SK-N-SH (cell line): ENCODE measurements around the gene VDR. TPM values are rescaled to one million over a fixed set of nuclear protein-coding genes. Genes with fewer than 3 reads are reported as not detected.

Source experiments
- CTCF ChIA-PET: fragments of 300-600, 350-600 bp; formaldehyde crosslinking; extraction: SDS; loops from one replicate; lab custom pipeline; 2021; lab: Yijun Ruan, JAX
- POLR2A ChIA-PET: fragments of 350-600 bp; sonication (Branson Sonifier 250); formaldehyde crosslinking; extraction: SDS; loops from one replicate; lab custom pipeline; 2020; ENCODE audit warnings: antibody characterized with exemption, inconsistent platforms; lab: Yijun Ruan, JAX
- DNase-seq: peaks from one replicate; pipeline ENCODE4 v3.0.0; 2012
- H2AFZ ChIP-seq: fragments of 200-600 bp; sonication (generic); 2 replicates; pipeline ENCODE4 v1.8.1; 2016; ENCODE audit warnings: antibody characterized with exemption, mild to moderate bottlenecking, low read depth
- H3F3A ChIP-seq: fragments of 200-600 bp; sonication (generic); replicated peaks from 2 replicates; pipeline ENCODE3; 2016; ENCODE audit warnings: antibody characterized with exemption, mild to moderate bottlenecking; ENCODE audit not compliant: insufficient read depth
- H3K27ac ChIP-seq, 2 experiments: fragments of 200-500 bp in 1 of 2; fragments of 200-600 bp in 1 of 2; sonication (Bioruptor generic) in 1 of 2; sonication (generic), shearing (Covaris generic) in 1 of 2; 2 replicates each; pipeline versions ENCODE4 v1.5.1 to v1.6.1; 2014 to 2016; ENCODE audit warnings: low read depth in 2 of 2, inconsistent platforms in 1 of 2, low read length in 1 of 2, mild to moderate bottlenecking in 1 of 2, mixed read lengths in 1 of 2
- H3K27me3 ChIP-seq: fragments of 200-600 bp; sonication (generic), shearing (Covaris generic); 2 replicates; pipeline ENCODE4 v1.6.1; 2016; ENCODE audit warnings: mixed run types; ENCODE audit not compliant: insufficient read depth
- H3K36me3 ChIP-seq, 2 experiments: fragments of 200-500 bp in 1 of 2; fragments of 200-600 bp in 1 of 2; sonication (Bioruptor generic) in 1 of 2; sonication (generic) in 1 of 2; replicated peaks in 1 of 2; 2 replicates each; pipeline versions ENCODE3 to v1.5.1; 2014 to 2016; ENCODE audit warnings: low read length in 1 of 2, mild to moderate bottlenecking in 1 of 2; ENCODE audit not compliant: insufficient read depth in 2 of 2, control insufficient read depth in 1 of 2
- H3K4me1 ChIP-seq, 2 experiments: fragments of 200-500 bp in 1 of 2; fragments of 200-600 bp in 1 of 2; sonication (Bioruptor generic) in 1 of 2; sonication (generic), shearing (Covaris generic) in 1 of 2; 2 replicates each; pipeline versions ENCODE4 v1.5.1 to v1.6.1; 2014 to 2016; ENCODE audit warnings: low read depth in 1 of 2, low read length in 1 of 2, mixed run types in 1 of 2; ENCODE audit not compliant: insufficient read depth in 2 of 2, control insufficient read depth in 1 of 2
- H3K4me2 ChIP-seq: fragments of 200-600 bp; sonication (generic), shearing (Covaris generic); 2 replicates; pipeline ENCODE4 v1.6.1; 2017; ENCODE audit warnings: mixed run types
- H3K4me3 ChIP-seq, 2 experiments: fragments of 200-500 bp in 1 of 2; fragments of 200-600 bp in 1 of 2; sonication (Bioruptor generic) in 1 of 2; sonication (generic), shearing (Covaris generic) in 1 of 2; 2 replicates each; pipeline versions ENCODE4 v1.5.1 to v1.8.1; 2014 to 2016; ENCODE audit warnings: low read depth in 2 of 2, inconsistent platforms in 1 of 2, low read length in 1 of 2, mild to moderate bottlenecking in 1 of 2, mixed read lengths in 1 of 2, moderate library complexity in 1 of 2
- H3K79me2 ChIP-seq: fragments of 200-600 bp; sonication (generic); 2 replicates; pipeline ENCODE4 v1.8.1; 2017; ENCODE audit warnings: mild to moderate bottlenecking; ENCODE audit not compliant: insufficient read depth
- H3K9ac ChIP-seq: fragments of 200-600 bp; sonication (generic); 2 replicates; pipeline ENCODE4 v1.6.1; 2017; ENCODE audit warnings: mixed run types
- H3K9me2 ChIP-seq: fragments of 200-600 bp; sonication (generic); 2 replicates; pipeline ENCODE4 v1.6.1; 2017; ENCODE audit warnings: mixed run types
- H3K9me3 ChIP-seq: fragments of 200-600 bp; sonication (generic); 2 replicates; pipeline ENCODE4 v1.6.1; 2017; ENCODE audit warnings: mixed run types, mild to moderate bottlenecking, moderate library complexity
- H4K20me1 ChIP-seq: fragments of 200-600 bp; sonication (generic); 2 replicates; pipeline ENCODE4 v1.6.1; 2017; ENCODE audit warnings: mild to moderate bottlenecking, mixed run types; ENCODE audit not compliant: insufficient read depth
- FOXJ3 ChIP-seq: sonication (generic); formaldehyde crosslinking; IDR thresholded peaks from 2 replicates; pipeline ENCODE4 v1.5.1; 2020; ENCODE audit warnings: mild to moderate bottlenecking, missing genetic modification reagents
- FOXM1 ChIP-seq: IDR thresholded peaks from 2 replicates; pipeline ENCODE4 v1.4.0; 2012; ENCODE audit warnings: low read depth, mild to moderate bottlenecking
- GABPA ChIP-seq: IDR thresholded peaks from 2 replicates; pipeline ENCODE4 v1.4.0; 2012; ENCODE audit warnings: low read depth, mild to moderate bottlenecking
- MXI1 ChIP-seq: IDR thresholded peaks from 2 replicates; pipeline ENCODE4 v1.6.1; 2012; ENCODE audit warnings: mild to moderate bottlenecking, low read depth, low read length, improper control_type of control experiment
- POLR2AphosphoS5 ChIP-seq: IDR thresholded peaks from 2 replicates; pipeline ENCODE4 v1.6.1; 2012; ENCODE audit warnings: low read depth, low read length
- RAD21 ChIP-seq: IDR thresholded peaks from 2 replicates; pipeline ENCODE4 v1.6.1; 2012; ENCODE audit warnings: mild to moderate bottlenecking, low read length
- RCOR1 ChIP-seq: fragments of 150-350 bp; IDR thresholded peaks from 2 replicates; pipeline ENCODE4 v1.6.1; 2017; ENCODE audit warnings: antibody characterized with exemption, low read length
- RFX5 ChIP-seq: IDR thresholded peaks from 2 replicates; pipeline ENCODE4 v1.6.1; 2012; ENCODE audit warnings: mild to moderate bottlenecking, improper control_type of control experiment, low read length
- SMC3 ChIP-seq: IDR thresholded peaks from 2 replicates; pipeline ENCODE4 v1.6.1; 2012; ENCODE audit warnings: low read depth, low read length, improper control_type of control experiment
- TAF1 ChIP-seq: IDR thresholded peaks from 2 replicates; pipeline ENCODE4 v1.6.1; 2012; ENCODE audit warnings: low read depth, mild to moderate bottlenecking, low read length, moderate library complexity, borderline replicate concordance
- TCF12 ChIP-seq: IDR thresholded peaks from 2 replicates; pipeline ENCODE4 v1.4.0; 2012
- USF1 ChIP-seq: IDR thresholded peaks from 2 replicates; pipeline ENCODE4 v1.4.0; 2012; ENCODE audit warnings: low read depth, borderline replicate concordance
- WGBS: methylation state at CpG from one replicate; pipeline ENCODE4 v1.1.6; 2017; ENCODE audit warnings: low lambda C conversion rate; 5-methylcytosine and 5-hydroxymethylcytosine counted together
- polyA plus RNA-seq, 3 experiments: library from polyadenylated mRNA; depleted of rRNA; stranded (reverse); fragments of >200 nt; gene quantifications; 2 replicates each; pipeline ENCODE4 v1.2.3, GENCODE V29; 2012
- TF ChIP-seq, protein P1 (sequence below): IDR thresholded peaks from 2 replicates; pipeline ENCODE4; 2012
- TF ChIP-seq, protein P2 (sequence below): IDR thresholded peaks from 2 replicates; pipeline ENCODE4 v1.6.1; 2012; ENCODE audit warnings: mild to moderate bottlenecking, low read depth, low read length, moderate library complexity
- TF ChIP-seq, protein P3 (sequence below): fragments of 150-350 bp; IDR thresholded peaks from 2 replicates; pipeline ENCODE4 v1.6.1; 2017; ENCODE audit warnings: antibody characterized with exemption, low read length, low read depth, borderline replicate concordance
- TF ChIP-seq, protein P4 (sequence below): IDR thresholded peaks from 2 replicates; pipeline ENCODE4 v1.4.0; 2012; ENCODE audit warnings: low read depth
- TF ChIP-seq, protein P5 (sequence below): fragments of 200-600 bp; sonication (generic); IDR thresholded peaks from 2 replicates; pipeline ENCODE4 v1.6.1; 2017; ENCODE audit warnings: antibody characterized with exemption, mild to moderate bottlenecking, moderate library complexity

The VDR gene
- polyA plus RNA-seq, 1 of the 3 experiments (the other 2 are of a cell fraction) = 0.33 TPM

DNA sequence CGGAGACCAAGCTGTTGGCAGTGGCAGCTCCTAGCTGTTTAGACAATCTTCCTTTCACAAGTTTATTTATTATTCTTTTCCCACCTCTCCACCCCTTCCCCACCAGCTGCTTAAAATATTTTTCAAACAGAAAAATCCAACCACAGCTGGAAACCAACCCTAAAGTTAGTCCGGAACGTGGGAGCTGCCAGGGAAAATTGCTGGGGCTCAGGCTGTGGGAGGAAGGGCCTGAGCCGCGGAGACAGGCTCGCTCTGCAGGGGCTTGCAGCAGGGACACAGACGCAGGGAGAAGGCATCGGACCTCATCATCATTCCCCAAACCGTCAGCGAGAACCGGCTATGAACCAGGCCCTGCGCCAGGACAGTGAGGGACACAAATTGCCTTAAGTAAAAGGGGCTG is 42.5 kb upstream of the VDR start:
- Histone ChIP-seq H4K20me1 (no peaks in the 10 kb centered on the region), H3K4me1 (peaks cover 0 to 15% of the 10 kb centered on the region in 2 experiments; a peak in 1 of 4 replicates), H3K9me3 (no peaks in the 10 kb centered on the region), H3K9me2 (no peaks in the 10 kb centered on the region), H3K27me3 (peaks cover 5% of the 10 kb centered on the region; the same call in 1 of the 2 replicates), H3F3A (no peaks in the 10 kb centered on the region), H3K4me2 (no peak overlapping the region), H3K79me2 (no peaks in the 10 kb centered on the region), H3K36me3 (no peaks in the 10 kb centered on the region), H3K27ac (no peak overlapping the region), H3K9ac (no peak overlapping the region), H2AFZ (no peak overlapping the region), H3K4me3 (no peak overlapping the region)
- TF ChIP-seq, protein P1, sequence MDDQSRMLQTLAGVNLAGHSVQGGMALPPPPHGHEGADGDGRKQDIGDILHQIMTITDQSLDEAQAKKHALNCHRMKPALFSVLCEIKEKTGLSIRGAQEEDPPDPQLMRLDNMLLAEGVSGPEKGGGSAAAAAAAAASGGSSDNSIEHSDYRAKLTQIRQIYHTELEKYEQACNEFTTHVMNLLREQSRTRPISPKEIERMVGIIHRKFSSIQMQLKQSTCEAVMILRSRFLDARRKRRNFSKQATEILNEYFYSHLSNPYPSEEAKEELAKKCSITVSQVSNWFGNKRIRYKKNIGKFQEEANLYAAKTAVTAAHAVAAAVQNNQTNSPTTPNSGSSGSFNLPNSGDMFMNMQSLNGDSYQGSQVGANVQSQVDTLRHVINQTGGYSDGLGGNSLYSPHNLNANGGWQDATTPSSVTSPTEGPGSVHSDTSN = no peak
- TF ChIP-seq, protein P2, sequence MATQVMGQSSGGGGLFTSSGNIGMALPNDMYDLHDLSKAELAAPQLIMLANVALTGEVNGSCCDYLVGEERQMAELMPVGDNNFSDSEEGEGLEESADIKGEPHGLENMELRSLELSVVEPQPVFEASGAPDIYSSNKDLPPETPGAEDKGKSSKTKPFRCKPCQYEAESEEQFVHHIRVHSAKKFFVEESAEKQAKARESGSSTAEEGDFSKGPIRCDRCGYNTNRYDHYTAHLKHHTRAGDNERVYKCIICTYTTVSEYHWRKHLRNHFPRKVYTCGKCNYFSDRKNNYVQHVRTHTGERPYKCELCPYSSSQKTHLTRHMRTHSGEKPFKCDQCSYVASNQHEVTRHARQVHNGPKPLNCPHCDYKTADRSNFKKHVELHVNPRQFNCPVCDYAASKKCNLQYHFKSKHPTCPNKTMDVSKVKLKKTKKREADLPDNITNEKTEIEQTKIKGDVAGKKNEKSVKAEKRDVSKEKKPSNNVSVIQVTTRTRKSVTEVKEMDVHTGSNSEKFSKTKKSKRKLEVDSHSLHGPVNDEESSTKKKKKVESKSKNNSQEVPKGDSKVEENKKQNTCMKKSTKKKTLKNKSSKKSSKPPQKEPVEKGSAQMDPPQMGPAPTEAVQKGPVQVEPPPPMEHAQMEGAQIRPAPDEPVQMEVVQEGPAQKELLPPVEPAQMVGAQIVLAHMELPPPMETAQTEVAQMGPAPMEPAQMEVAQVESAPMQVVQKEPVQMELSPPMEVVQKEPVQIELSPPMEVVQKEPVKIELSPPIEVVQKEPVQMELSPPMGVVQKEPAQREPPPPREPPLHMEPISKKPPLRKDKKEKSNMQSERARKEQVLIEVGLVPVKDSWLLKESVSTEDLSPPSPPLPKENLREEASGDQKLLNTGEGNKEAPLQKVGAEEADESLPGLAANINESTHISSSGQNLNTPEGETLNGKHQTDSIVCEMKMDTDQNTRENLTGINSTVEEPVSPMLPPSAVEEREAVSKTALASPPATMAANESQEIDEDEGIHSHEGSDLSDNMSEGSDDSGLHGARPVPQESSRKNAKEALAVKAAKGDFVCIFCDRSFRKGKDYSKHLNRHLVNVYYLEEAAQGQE = no peak
- TF ChIP-seq FOXJ3 (CRISPR knock-in tag) (no peak), SMC3 (no peak), TCF12 (no peak), TAF1 (no peak), FOXM1 (no peak), RFX5 (no peak)
- 90% methylated on average over 11 of the region's 12 CpGs for WGBS
- ChIA-PET POLR2A (no interaction called here), CTCF (interaction anchor here (0.9 to 2.4 kb wide), 4 partner anchors 9 to 42 kb away, joined by 3 to 15 read pairs (median 6); partner anchors contain the start of genes TMEM106C and VDR)
- DNase-seq = no peak

GRCh38 chr12:47946413-47947323 is 41.9 kb upstream of the VDR start:
- Histone ChIP-seq H2AFZ (no peak overlapping the region), H3K9ac (no peak overlapping the region), H3K27ac (no peak overlapping the region), H3K36me3 (no peaks in the 10 kb centered on the region), H3K9me2 (no peaks in the 10 kb centered on the region), H3K9me3 (no peaks in the 10 kb centered on the region), H3K4me2 (peak overlapping the region; percentile 47), H3F3A (no peaks in the 10 kb centered on the region), H3K79me2 (no peaks in the 10 kb centered on the region), H4K20me1 (no peaks in the 10 kb centered on the region), H3K27me3 (no peaks in the 10 kb centered on the region), H3K4me1 (peaks cover 0 to 15% of the 10 kb centered on the region in 2 experiments; a peak in 1 of 4 replicates), H3K4me3 (no peak overlapping the region)
- peak; percentile 34 for DNase-seq
- ChIA-PET CTCF (interaction anchor here (0.5 to 2.4 kb wide), 6 partner anchors 9 to 807 kb away, joined by 3 to 15 read pairs (median 3); partner anchors contain the start of genes TMEM106C and VDR), POLR2A (no interaction called here)
- 78% methylated on average over 22 of the region's 27 CpGs for WGBS
- TF ChIP-seq, protein P3, sequence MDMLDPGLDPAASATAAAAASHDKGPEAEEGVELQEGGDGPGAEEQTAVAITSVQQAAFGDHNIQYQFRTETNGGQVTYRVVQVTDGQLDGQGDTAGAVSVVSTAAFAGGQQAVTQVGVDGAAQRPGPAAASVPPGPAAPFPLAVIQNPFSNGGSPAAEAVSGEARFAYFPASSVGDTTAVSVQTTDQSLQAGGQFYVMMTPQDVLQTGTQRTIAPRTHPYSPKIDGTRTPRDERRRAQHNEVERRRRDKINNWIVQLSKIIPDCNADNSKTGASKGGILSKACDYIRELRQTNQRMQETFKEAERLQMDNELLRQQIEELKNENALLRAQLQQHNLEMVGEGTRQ = no peak
- TF ChIP-seq RCOR1 (no peak), RAD21 (no peak), GABPA (no peak), POLR2AphosphoS5 (no peak), RFX5 (no peak), SMC3 (no peak), MXI1 (no peak), USF1 (no peak), TAF1 (no peak)
- TF ChIP-seq, protein P4, sequence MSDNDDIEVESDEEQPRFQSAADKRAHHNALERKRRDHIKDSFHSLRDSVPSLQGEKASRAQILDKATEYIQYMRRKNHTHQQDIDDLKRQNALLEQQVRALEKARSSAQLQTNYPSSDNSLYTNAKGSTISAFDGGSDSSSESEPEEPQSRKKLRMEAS = no peak
- TF ChIP-seq, protein P5, sequence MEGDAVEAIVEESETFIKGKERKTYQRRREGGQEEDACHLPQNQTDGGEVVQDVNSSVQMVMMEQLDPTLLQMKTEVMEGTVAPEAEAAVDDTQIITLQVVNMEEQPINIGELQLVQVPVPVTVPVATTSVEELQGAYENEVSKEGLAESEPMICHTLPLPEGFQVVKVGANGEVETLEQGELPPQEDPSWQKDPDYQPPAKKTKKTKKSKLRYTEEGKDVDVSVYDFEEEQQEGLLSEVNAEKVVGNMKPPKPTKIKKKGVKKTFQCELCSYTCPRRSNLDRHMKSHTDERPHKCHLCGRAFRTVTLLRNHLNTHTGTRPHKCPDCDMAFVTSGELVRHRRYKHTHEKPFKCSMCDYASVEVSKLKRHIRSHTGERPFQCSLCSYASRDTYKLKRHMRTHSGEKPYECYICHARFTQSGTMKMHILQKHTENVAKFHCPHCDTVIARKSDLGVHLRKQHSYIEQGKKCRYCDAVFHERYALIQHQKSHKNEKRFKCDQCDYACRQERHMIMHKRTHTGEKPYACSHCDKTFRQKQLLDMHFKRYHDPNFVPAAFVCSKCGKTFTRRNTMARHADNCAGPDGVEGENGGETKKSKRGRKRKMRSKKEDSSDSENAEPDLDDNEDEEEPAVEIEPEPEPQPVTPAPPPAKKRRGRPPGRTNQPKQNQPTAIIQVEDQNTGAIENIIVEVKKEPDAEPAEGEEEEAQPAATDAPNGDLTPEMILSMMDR = no peak
